ENCODE measurements around the gene RXFP2.

DNA sequence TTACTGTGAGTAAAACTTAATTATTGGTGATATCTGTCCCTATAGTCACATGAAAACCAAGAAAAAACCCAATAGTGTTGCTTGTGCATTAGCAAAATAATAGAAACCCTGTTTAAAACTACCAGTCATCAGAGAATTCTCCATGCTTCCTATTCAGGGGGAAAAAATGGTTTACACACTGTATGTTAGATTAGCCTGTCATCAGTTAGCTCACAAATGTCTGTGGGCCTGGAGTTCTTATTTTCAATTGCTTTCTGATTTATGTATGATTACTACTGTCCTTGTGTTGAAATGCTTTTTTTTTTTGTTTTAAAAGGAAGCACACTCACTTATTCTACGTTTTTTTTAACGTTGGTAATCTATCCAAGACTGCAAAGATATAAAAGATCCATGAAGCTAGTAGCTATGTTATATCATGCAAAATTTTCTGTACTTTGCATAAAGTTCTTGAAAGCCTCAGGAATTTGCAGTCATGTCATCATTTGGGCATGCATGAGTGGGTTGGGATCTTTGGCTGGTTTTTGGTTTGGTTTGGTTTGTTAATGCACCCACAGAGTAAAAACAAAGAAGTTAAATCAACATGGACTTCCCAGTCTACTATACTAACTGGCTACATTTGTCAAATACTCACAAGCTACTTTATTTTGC lies 25.9 kb downstream of the RXFP2 start:
- TF ChIP-seq, protein P1, sequence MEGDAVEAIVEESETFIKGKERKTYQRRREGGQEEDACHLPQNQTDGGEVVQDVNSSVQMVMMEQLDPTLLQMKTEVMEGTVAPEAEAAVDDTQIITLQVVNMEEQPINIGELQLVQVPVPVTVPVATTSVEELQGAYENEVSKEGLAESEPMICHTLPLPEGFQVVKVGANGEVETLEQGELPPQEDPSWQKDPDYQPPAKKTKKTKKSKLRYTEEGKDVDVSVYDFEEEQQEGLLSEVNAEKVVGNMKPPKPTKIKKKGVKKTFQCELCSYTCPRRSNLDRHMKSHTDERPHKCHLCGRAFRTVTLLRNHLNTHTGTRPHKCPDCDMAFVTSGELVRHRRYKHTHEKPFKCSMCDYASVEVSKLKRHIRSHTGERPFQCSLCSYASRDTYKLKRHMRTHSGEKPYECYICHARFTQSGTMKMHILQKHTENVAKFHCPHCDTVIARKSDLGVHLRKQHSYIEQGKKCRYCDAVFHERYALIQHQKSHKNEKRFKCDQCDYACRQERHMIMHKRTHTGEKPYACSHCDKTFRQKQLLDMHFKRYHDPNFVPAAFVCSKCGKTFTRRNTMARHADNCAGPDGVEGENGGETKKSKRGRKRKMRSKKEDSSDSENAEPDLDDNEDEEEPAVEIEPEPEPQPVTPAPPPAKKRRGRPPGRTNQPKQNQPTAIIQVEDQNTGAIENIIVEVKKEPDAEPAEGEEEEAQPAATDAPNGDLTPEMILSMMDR (IDR thresholded peaks at IDR 0.05), result no peak
- TF ChIP-seq EZH2 (IDR thresholded peaks at IDR 0.05) (no peak), EZH2phosphoT487 (IDR thresholded peaks at IDR 0.05) (no peak)
